Uterus (tissue), 4 donors: ENCODE results near the gene NELL2. TPM values are rescaled to one million over a fixed set of nuclear protein-coding genes. Genes with fewer than 3 reads are reported as not detected.
"Not testable (repeated sequence)": the region's sequence is repeated elsewhere in the genome, so short reads cannot be mapped to it uniquely, and the experiment has no call there.

ENCODE experiments used
- DNase-seq, 2 donors: peaks; one replicate each; pipeline ENCODE4 v3.0.0-alpha.2; 2019 to 2020
- H3K27ac ChIP-seq, 2 donors: fragments of 200-600 bp; sonication (generic); 1 replicate in 1 of 2; 2 replicates in 1 of 2; pipeline ENCODE4 v1.5.1; 2016 to 2018
- H3K27me3 ChIP-seq, 2 donors: fragments of 200-600 bp; sonication (generic); one replicate each; pipeline ENCODE4 v1.5.1; 2018 to 2019; ENCODE audit warnings: control low read depth in 1 of 2
- H3K36me3 ChIP-seq, 2 donors: fragments of 200-600 bp; sonication (generic); one replicate each; pipeline ENCODE4 v1.5.1; 2019; ENCODE audit warnings: control low read depth in 1 of 2
- H3K4me1 ChIP-seq, 2 donors: fragments of 200-600 bp; sonication (generic); one replicate each; pipeline ENCODE4 v1.5.1; 2018 to 2019; ENCODE audit warnings: control low read depth in 1 of 2
- H3K4me3 ChIP-seq, 2 donors: fragments of 200-600 bp; sonication (generic); 1 replicate in 1 of 2; 2 replicates in 1 of 2; pipeline ENCODE4 v1.5.1; 2018 to 2019; ENCODE audit warnings: mild to moderate bottlenecking in 1 of 2
- H3K9me3 ChIP-seq, 2 donors: fragments of 200-600 bp; sonication (generic); one replicate each; pipeline ENCODE4 v1.5.1; 2019; ENCODE audit warnings: control low read depth in 1 of 2
- CTCF ChIP-seq, 4 experiments: fragments of 200-600 bp in 2 of 4; fragments of 450-650 bp in 2 of 4; sonication (generic) in 2 of 4; IDR thresholded peaks; one replicate each; pipeline ENCODE4 v1.5.1; 2016 to 2019; ENCODE audit warnings: antibody characterized with exemption in 4 of 4, mild to moderate bottlenecking in 2 of 4, moderate library complexity in 1 of 4
- POLR2A ChIP-seq, 2 donors: fragments of 450-650 bp; IDR thresholded peaks; one replicate each; pipeline ENCODE4 v1.6.1; 2016; ENCODE audit warnings: antibody characterized with exemption in 2 of 2, mild to moderate bottlenecking in 1 of 2, moderate library complexity in 1 of 2
- intact Hi-C: fragments of 100-400 bp; cut with DNase I; formaldehyde crosslinking; loops from one replicate; pipeline ENCODE4 v1.15.1; 2023; ENCODE audit warnings: low total_unique reads
- total RNA-seq, 4 donors: library from RNA; depleted of rRNA in 3 of 4; stranded (reverse); fragments of >200 nt in 3 of 4; gene quantifications; one replicate each; pipeline versions ENCODE4 v1.1.0 to v1.2.4, GENCODE V29; 2014 to 2023
- donor health status: DM: yes; HTN: yes; CAD: no.

The NELL2 gene
- total RNA-seq, 4 donors from 2014 or later: 0.29 to 34.6 (median 1.3) TPM; not detected in 1

DNA sequence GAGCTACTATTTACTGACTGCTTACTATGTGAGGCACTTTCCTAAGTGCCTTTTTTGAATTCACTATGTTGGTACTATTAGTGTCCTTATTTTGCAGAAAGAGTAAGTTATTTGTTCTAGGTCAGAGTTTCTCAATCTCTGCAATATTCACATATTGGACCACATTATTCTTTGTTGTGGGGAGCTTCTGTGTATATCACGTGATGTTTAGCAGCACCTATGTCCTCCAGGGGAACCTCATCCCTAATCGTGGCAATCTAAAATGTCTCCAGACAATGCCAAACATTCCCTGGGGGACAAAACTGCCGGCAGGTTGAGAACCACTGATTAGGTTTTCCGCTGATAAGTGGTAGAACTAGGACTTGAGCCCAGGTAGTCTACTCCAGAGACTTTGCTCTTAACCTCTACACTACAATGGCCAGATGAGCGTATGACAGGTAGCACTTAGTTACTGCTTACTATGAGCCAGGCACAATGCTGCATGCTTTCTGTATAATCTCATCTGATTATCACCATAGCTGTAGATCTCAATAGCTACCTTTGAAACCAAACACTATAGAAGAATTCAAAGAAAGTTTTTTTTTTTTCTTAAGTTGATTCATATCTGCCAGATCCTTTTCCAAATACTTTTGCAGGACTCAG, 38.9 kb downstream of the NELL2 start:
- Histone ChIP-seq H3K36me3 (no peaks in the 10 kb centered on the region), H3K27me3 (no peaks in the 10 kb centered on the region), H3K4me3 (no peak overlapping the region), H3K27ac (no peak overlapping the region), H3K4me1 (no peaks in the 10 kb centered on the region), H3K9me3 (no peaks in the 10 kb centered on the region)
- DNase-seq: no peak
- TF ChIP-seq POLR2A (IDR thresholded peaks at IDR 0.05) (no peak), CTCF (IDR thresholded peaks at IDR 0.05) (no peak)
- intact Hi-C loops: no loop called here

GRCh38 chr12:44835641-44836379, 40.3 kb downstream of the NELL2 start:
- Histone ChIP-seq H3K27me3 (no peaks in the 10 kb centered on the region), H3K9me3 (no peaks in the 10 kb centered on the region), H3K27ac (no peak overlapping the region), H3K4me3 (no peak overlapping the region), H3K4me1 (no peaks in the 10 kb centered on the region), H3K36me3 (no peaks in the 10 kb centered on the region)
- no peak for DNase-seq
- TF ChIP-seq POLR2A (IDR thresholded peaks at IDR 0.05) (no peak), CTCF (IDR thresholded peaks at IDR 0.05) (no peak)
- intact Hi-C loops: no loop called here

DNA sequence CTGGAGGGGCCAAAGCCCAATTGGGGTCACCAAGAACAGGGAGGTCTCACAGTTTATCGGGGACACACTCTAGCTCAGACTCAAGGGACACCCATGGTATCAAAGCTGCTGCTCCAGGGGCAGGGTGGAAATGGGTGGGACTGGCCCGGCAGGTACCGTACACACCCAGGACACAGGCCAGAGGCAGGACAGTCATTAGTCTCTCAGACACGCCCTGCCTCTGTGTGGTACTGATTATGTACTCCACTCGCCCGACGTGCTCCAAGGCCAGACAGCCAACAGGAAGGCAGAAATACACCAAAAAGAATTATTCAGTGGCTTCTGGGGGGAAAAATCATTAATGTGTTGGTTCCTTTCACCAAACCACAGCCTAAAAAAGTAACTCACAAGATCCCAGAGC, 41.1 kb downstream of the NELL2 start:
- H3K27ac ChIP-seq, intact Hi-C loops, H3K4me1 ChIP-seq, H3K27me3 ChIP-seq, H3K9me3 ChIP-seq, H3K36me3 ChIP-seq, H3K4me3 ChIP-seq, DNase-seq: not testable (repeated sequence)

- Histone ChIP-seq H3K9me3 (no peaks in the 10 kb centered on the region), H3K27ac (no peak overlapping the region), H3K4me3 (no peak overlapping the region), H3K36me3 (no peaks in the 10 kb centered on the region), H3K4me1 (no peaks in the 10 kb centered on the region), H3K27me3 (no peaks in the 10 kb centered on the region)
- DNase-seq: no peak
- TF ChIP-seq POLR2A (IDR thresholded peaks at IDR 0.05) (no peak), CTCF (IDR thresholded peaks at IDR 0.05) (no peak)
- intact Hi-C loops: no loop called here
These were observed 42.6 kb downstream of the NELL2 start for GRCh38 chr12:44833561-44833960.

GRCh38 chr12:44830566-44831055, 45.5 kb downstream of the NELL2 start:
- Histone ChIP-seq H3K4me1 (no peaks in the 10 kb centered on the region), H3K27me3 (no peaks in the 10 kb centered on the region), H3K27ac (no peak overlapping the region), H3K36me3 (no peaks in the 10 kb centered on the region), H3K4me3 (no peak overlapping the region), H3K9me3 (no peaks in the 10 kb centered on the region)
- DNase-seq: no peak
- no peak for TF ChIP-seq CTCF (IDR thresholded peaks at IDR 0.05)
- intact Hi-C loops: no loop called here
